Parathyroid adenoma (tissue), 2 donors: ENCODE data around the gene FGF19.

Experiments used
- H2AFZ ChIP-seq: fragments of 300-600 bp; sonication (generic); one replicate; pipeline ENCODE4 v1.7.0; 2017; ENCODE audit warnings: antibody characterized with exemption, mild to moderate bottlenecking
- H3K27ac ChIP-seq: fragments of 300-600 bp; sonication (generic); one replicate; pipeline ENCODE4 v1.7.0; 2017
- H3K27me3 ChIP-seq: fragments of 300-600 bp; sonication (generic); one replicate; pipeline ENCODE4 v1.7.0; 2017; ENCODE audit warnings: low read length; ENCODE audit not compliant: control insufficient read depth, insufficient read depth
- H3K36me3 ChIP-seq: fragments of 300-600 bp; sonication (generic); one replicate; pipeline ENCODE4 v1.7.0; 2017; ENCODE audit warnings: low read length; ENCODE audit not compliant: control insufficient read depth, insufficient read depth
- H3K4me1 ChIP-seq: fragments of 300-600 bp; sonication (generic); one replicate; pipeline ENCODE4 v1.7.0; 2017; ENCODE audit warnings: control low read depth
- H3K4me2 ChIP-seq: fragments of 300-600 bp; sonication (generic); one replicate; pipeline ENCODE4 v1.7.0; 2017; ENCODE audit warnings: low read length
- H3K4me3 ChIP-seq: fragments of 300-600 bp; sonication (generic); one replicate; pipeline ENCODE4 v1.7.0; 2017; ENCODE audit warnings: low read depth, low read length
- H3K79me2 ChIP-seq: fragments of 300-600 bp; sonication (generic); one replicate; pipeline ENCODE4 v1.7.0; 2017; ENCODE audit warnings: control low read depth
- H3K9ac ChIP-seq: fragments of 300-600 bp; sonication (generic); one replicate; pipeline ENCODE4 v1.7.0; 2017; ENCODE audit warnings: mild to moderate bottlenecking
- H3K9me3 ChIP-seq: fragments of 300-600 bp; sonication (generic); one replicate; pipeline ENCODE4 v1.7.0; 2017; ENCODE audit warnings: low read length; ENCODE audit not compliant: control insufficient read depth
- CTCF ChIP-seq: fragments of 300-600 bp; sonication (generic); IDR thresholded peaks from one replicate; pipeline ENCODE4 v1.7.0; 2017; ENCODE audit warnings: antibody characterized with exemption, mild to moderate bottlenecking
- donor health status: primary hyperparathyroidism.

FGF19 gene

DNA sequence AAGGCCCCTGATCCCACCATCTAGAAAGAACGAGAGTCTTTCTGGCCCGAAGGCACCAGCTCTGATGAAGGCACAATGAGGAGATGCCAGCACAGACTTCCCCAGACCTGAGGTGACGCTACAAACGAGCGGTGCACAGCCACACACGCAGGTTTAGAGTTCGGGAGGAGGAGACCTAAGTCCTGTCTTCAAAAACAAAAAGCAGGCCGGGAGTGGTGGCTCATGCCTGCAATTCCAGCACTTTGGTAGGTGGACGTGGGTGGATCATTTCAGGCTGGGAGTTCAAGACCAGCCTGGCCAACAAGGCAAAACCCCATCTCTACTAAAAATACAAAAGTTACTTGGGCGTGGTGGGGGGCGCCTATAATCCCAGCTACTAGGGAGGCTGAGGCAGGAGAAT is 38.2 kb downstream of the FGF19 start:
- H3K27me3 ChIP-seq: no peaks in the 10 kb centered on the region
- no peak overlapping the region for H2AFZ ChIP-seq
- H3K79me2 ChIP-seq: no peaks in the 10 kb centered on the region
- H3K4me2 ChIP-seq: no peak overlapping the region
- no peak overlapping the region for H3K4me3 ChIP-seq
- no peaks in the 10 kb centered on the region for H3K36me3 ChIP-seq
- H3K27ac ChIP-seq: no peak overlapping the region
- no peak for TF ChIP-seq CTCF
- no peaks in the 10 kb centered on the region for H3K9me3 ChIP-seq
- H3K9ac ChIP-seq: no peak overlapping the region
- H3K4me1 ChIP-seq: no peaks in the 10 kb centered on the region

GRCh38 chr11:69664901-69665300 is 38.9 kb downstream of the FGF19 start:
- Histone ChIP-seq H3K79me2 (no peaks in the 10 kb centered on the region), H3K36me3 (no peaks in the 10 kb centered on the region), H3K9ac (no peak overlapping the region), H3K4me2 (no peak overlapping the region), H3K4me3 (no peak overlapping the region), H3K4me1 (no peaks in the 10 kb centered on the region), H3K9me3 (no peaks in the 10 kb centered on the region), H3K27ac (no peak overlapping the region), H2AFZ (no peak overlapping the region), H3K27me3 (no peaks in the 10 kb centered on the region)
- no peak for TF ChIP-seq CTCF

DNA sequence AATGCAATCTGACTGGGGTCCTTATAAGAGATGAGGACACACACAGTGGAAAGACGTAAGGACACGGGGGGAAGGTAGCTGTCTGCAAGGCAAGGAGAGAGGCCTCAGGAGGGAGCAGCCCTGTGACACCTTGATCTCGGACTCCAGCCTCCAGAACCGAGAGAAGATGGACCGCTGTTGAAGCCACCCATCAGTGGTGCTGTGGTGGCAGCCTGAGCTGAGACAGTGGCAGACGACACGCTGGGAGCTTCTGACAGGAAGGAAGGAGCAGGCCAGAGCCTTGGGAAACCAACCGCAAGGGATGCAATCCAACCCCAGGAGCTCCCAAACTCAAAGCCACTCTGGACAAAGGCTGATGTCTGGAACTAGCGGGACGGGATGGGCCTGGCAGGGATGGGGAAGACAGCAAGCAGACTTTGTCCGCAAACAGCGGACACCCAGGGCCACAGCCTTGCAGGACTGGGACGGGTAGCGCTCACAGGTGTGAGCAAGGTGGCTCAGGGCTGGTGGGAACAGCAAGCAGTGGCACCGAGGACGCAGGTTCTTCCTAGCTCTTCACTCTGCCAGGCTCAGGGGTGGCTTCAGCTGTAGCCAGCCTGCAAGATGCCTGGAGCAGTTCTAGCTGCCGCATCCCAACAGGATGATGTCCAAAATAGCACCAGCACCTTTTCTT is 39.6 kb downstream of the FGF19 start:
- Histone ChIP-seq H2AFZ (no peak overlapping the region), H3K27me3 (no peaks in the 10 kb centered on the region), H3K4me1 (no peaks in the 10 kb centered on the region), H3K79me2 (no peaks in the 10 kb centered on the region), H3K4me2 (no peak overlapping the region), H3K9me3 (no peaks in the 10 kb centered on the region), H3K9ac (no peak overlapping the region), H3K27ac (no peak overlapping the region), H3K4me3 (no peak overlapping the region), H3K36me3 (no peaks in the 10 kb centered on the region)
- no peak for TF ChIP-seq CTCF

- Histone ChIP-seq H3K4me1 (no peaks in the 10 kb centered on the region), H3K9me3 (no peaks in the 10 kb centered on the region), H3K27me3 (no peaks in the 10 kb centered on the region), H3K4me3 (no peak overlapping the region), H2AFZ (no peak overlapping the region), H3K79me2 (no peaks in the 10 kb centered on the region), H3K36me3 (no peaks in the 10 kb centered on the region), H3K27ac (no peak overlapping the region), H3K9ac (no peak overlapping the region), H3K4me2 (no peak overlapping the region)
- no peak for TF ChIP-seq CTCF
These were observed 40.5 kb downstream of the FGF19 start for GRCh38 chr11:69663326-69663725.

DNA sequence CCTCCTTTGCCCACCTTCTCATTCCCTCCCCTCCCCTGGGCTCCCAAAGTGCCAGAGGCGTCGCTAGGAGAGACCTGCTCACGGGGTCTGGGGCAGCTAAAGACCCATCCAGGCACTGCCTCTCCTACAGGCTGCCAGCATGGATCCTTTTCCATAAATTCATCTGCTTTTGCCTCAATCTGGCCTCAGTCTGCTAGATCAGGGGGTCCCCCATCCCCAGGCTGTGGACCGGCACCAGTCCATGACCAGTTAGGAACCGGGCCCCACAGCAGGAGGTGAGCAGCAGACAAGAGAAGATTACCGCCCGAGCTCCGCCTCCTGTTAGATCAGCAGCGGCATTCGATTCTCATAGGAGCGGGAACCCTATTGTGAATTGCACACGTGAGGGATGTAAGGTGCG is 41.0 kb downstream of the FGF19 start:
- Histone ChIP-seq H3K27ac (no peak overlapping the region), H3K4me3 (no peak overlapping the region), H3K9me3 (no peaks in the 10 kb centered on the region), H2AFZ (no peak overlapping the region), H3K36me3 (no peaks in the 10 kb centered on the region), H3K27me3 (no peaks in the 10 kb centered on the region), H3K4me2 (no peak overlapping the region), H3K79me2 (no peaks in the 10 kb centered on the region), H3K4me1 (no peaks in the 10 kb centered on the region), H3K9ac (no peak overlapping the region)
- no peak for TF ChIP-seq CTCF
